SK-MEL-5 (cell line): ENCODE data around the gene RTN4. TPM values are rescaled to one million over a fixed set of nuclear protein-coding genes. Genes with fewer than 3 reads are reported as not detected.
A peak's percentile ranks its signal among the peaks of the same experiment; 100 is the strongest.

Experiments
- DNase-seq: peaks from one replicate; pipeline ENCODE4 v3.0.0-alpha.2; 2016; ENCODE audit warnings: low read depth, low spot score
- in situ Hi-C: cut with HindIII; loops from 2 replicates; pipeline ENCODE4 v1.10.0; 2016; ENCODE audit warnings: low sequenced_read_pairs, high pct_unique_total_duplicates, low pct_unique_long_range_greater_than_20kb
- total RNA-seq: library from RNA; depleted of rRNA; stranded (reverse); fragments of >200 nt; shearing (Covaris generic); gene quantifications from 2 replicates; pipeline ENCODE4 v1.2.3, GENCODE V29; 2014

Gene RTN4
- total RNA-seq, 1 experiment from 2014 or later = 120 TPM

DNA sequence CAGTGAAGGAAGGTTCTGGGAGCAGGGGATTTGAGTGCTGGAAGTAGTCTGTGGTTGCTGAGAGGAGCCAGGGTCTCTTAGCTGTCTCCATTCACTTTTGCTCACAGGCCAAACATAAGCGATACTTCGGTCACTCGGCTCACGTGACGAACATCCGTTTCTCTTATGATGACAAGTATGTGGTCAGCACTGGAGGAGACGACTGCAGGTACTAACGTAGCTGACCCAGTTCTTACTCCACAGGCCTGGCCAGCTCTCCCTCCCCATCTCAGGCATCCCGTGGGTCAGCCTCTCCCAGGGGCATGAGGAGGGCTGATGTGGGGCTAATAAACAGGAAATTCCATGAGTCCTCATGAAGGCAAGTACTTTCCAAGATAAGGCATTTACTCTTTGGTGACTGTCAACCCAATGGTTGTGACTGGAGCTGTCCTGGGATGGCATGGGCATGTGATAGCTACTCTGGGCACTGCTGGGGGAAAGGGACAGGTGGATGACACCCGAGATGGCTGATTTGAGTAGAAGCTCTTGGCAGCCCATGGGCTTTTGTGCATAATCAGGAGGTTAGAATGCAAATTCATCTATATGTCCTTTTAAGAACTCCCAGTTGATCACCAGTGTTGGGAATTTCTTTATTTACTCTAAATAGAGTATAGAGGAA is 81.6 kb downstream of the RTN4 start:
- no peak for DNase-seq
- in situ Hi-C loops = no loop called here

DNA sequence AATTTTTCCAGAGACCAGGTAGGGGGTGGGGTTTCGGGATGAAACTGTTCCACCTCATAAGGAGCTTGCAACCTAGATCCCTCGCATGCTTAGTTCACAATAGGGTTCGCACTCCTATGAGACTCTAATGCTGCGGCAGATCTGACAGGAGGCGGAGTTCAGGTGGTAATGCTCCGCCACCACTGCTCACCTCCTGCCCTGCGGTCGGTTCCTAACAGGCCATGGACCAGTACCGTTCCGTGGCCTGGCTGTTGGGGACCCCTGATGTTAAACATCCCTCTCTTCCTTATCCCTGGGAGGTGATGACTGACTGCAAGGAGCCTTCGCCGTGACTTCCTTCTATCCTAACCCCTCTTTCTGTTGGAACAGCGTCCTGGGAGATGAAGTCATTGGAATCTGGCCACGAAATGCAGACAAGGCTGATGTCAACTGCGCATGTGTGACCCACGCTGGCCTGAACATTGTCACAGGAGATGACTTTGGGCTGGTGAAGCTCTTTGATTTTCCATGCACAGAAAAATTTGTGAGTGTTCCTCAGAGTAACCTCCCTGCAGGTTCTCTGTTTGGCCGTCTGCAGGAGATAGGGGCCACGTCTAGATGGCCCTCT is 82.4 kb downstream of the RTN4 start:
- in situ Hi-C loops = no loop called here
- no peak for DNase-seq

DNA sequence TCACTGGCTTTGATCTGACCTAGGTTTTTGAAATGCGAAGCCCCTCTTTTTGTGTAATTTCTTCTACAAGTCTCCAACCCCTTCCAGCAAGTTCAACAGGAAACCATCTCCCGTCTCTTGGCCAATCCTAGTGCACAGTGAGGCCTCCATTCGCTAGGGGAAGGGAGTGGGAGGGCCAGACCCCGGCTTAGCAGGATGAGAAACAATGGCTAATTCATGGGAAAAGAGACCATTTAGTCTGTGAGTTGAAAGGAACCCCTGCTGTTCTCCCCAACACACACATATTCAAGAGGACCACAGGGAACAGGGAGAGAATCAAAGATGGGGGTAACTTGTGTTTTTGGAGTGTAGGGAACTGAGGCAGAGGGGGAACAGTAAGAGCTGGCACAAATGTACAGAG is 83.0 kb downstream of the RTN4 start:
- in situ Hi-C loops = no loop called here
- peak; percentile 58 for DNase-seq

DNA sequence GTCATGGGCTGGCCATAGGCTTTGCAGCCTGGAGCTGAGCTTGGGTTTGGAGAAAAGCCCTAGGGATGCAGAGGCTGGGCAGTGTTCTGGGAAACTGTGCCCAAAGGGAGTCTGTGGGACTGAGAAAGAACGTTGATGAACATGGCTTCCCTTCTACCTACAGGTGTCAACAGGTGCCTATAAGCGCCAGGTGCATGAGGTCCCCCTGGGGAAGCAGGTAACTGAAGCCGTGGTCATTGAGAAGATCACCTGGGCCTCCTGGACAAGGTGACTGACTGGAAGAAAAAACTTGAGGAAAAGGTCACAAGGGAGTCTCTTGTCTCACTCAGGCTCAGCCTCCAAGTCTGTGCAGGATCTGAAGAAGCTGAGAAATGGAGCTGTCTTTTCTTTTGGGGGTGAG is 83.4 kb downstream of the RTN4 start:
- in situ Hi-C loops = no loop called here
- no peak for DNase-seq

DNA sequence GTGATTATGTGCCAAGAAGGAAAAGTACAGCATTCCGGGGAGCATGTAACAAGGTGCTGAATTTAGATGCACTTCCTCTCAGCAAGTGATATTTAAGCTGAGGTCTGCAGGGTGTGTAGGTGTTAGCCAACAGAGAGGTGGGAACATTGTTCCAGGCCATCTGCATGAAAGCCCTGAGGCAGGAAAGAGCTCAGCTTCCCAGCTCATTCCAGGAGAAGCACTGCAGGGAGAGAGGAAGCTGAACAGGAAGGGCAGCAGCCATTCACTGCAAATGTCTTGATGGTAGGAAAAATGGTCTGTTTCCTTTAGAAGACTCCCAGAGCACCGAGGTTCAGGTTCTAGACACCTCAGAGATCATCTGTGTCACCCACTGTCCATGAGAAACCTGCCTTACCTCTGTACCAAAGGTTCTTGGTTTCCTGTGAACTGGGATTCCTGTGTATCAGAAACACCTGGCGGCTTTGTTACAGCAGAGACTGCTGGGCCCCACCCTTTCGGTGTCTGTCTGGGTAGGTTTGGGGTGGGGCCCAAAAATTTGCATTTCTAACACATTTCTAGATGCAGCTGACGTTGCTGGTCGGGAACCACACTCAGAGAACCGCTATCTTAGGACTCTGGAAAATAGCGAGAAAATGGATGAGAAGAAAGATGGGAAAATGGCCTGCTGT is 84.0 kb downstream of the RTN4 start:
- no peak for DNase-seq
- in situ Hi-C loops = no loop called here

DNA sequence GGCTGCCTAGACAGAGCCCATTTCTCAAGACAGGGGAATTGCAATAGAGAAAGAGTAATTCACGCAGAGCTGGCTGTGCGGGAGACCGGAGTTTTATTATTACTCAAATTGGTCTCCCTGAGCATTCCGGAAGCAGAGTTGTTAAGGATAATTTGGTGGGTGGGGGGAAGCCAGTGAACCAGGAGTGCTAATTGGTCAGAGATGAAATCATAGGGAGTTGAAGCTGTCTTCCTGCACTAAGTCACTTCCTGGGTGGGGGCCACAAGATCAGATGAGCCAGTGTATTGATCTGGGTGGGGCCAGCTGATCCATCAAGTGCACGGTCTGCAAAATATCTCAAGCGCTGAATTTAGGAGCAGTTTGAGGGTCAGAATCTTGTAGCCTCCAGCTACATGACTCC is 84.8 kb downstream of the RTN4 start:
- in situ Hi-C loops = no loop called here
- DNase-seq = no peak

DNA sequence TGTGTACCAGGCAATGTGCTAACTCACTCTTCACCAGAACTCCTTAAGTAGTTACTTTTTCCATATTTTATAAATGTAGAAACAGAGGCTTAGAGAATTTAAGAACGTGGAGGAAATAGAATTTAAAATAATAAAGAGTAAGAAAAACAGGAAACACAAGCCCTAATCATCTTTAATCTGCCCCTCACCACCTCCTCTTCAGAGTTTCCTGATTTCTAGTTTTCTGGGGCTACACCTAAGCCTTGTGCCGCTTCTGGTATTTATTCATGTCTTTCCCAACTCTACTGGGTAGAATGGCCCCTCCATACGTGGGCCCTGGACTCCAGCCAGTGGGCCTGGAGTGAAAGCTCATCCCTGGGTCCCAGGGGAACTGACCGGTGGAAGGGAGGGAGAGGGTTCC is 85.4 kb downstream of the RTN4 start:
- in situ Hi-C loops = no loop called here
- no peak for DNase-seq

DNA sequence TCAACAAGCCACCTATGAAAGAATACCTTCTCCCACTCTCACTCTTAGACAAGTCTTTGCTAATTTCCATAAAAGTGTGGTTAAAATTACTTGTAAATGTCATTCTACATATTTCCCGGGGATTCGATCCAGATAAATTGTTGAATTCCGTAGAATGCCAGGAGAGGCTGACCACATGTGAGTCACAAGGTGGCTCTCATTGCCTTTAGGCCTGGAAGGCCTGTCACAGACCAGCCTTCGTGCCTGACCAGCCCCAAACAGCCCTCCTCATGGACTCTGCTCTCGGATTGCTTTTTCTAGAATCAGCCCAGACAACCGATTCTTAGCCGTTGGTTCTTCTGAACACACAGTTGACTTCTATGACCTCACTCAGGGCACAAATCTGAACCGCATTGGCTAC is 86.0 kb downstream of the RTN4 start:
- DNase-seq = no peak

DNA sequence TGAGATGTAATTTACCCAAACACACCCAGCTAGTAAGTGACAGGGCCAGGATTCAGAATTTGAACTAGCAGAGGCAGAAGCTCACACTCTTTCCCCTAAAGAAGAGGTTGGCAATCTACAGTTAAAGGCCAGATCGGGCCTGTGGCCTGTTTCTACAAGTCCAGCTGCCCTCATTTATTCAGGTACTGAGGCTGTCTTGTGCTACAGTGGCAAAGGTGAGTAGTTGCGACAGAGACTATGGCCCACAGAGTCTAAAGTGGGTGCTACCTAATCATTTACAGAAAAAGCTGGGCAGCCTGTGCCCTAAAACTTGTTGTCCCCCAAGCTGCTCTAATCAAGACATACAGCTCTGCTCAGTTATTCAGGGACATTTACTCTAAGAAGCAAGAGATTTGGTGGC is 86.8 kb downstream of the RTN4 start:
- in situ Hi-C loops = no loop called here
- no peak for DNase-seq

More for the DNA sequence above, 86.0 kb downstream of the RTN4 start:
- in situ Hi-C loops = no loop called here

DNA sequence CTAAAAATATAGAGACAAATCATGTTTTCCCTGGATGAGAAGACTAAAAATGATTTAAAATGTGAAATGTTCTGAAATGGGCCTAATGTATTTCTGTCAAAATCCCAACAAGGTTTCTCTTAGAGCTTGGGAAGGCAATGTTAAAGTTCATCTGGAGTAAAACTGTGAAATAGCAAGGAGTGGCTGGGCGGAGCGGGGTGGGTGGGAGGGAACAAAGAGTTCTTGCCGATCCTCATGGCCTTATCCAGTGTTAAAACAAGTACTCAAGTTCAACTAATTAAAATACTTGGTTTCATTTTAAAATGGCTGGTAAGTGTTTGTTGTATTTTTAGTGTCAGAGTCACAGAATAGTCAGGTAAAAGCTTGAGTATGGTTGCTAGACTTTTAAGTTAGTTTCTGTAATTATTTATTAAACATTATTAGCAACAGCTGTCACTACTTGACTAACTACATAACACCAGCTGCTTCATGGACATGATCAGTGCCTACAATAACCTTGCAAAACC is 87.3 kb downstream of the RTN4 start:
- DNase-seq = no peak
- in situ Hi-C loops = no loop called here

DNA sequence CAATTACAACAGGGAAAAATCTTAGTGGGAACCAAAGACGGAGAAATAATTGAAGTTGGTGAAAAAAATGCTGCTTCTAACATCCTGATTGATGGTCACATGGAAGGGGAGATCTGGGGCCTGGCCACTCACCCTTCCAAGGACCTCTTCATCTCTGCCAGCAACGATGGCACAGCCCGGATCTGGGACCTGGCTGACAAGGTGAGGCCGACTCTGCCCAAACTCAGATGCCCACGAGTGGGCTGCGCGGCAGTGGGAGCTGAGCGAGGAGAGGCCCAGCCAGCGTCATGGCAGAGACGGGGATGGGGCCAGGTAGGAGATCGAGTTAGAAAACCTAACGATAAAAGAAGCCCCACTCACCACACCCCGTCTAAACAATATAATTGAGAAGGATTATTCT is 87.7 kb downstream of the RTN4 start:
- DNase-seq = no peak
- in situ Hi-C loops = no loop called here

DNA sequence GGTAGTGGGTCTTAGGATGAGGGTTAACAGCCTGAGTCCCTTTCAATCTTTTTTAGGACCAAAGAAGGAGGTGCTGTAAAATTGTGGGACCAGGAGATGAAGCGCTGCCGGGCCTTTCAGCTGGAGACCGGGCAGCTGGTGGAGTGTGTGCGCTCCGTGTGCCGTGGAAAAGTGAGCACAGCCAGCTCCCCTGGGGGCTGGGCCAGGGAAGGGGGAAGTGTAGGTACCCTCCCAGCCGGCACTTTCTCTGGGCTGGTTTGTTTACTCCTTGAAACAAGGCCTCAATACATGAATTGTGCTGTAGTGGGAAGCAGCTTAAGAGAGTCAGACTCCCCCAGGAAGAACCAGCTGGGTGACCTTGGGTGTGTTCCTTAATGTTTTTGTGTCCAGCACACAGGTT is 90.1 kb downstream of the RTN4 start:
- DNase-seq = no peak
- in situ Hi-C loops = no loop called here

DNA sequence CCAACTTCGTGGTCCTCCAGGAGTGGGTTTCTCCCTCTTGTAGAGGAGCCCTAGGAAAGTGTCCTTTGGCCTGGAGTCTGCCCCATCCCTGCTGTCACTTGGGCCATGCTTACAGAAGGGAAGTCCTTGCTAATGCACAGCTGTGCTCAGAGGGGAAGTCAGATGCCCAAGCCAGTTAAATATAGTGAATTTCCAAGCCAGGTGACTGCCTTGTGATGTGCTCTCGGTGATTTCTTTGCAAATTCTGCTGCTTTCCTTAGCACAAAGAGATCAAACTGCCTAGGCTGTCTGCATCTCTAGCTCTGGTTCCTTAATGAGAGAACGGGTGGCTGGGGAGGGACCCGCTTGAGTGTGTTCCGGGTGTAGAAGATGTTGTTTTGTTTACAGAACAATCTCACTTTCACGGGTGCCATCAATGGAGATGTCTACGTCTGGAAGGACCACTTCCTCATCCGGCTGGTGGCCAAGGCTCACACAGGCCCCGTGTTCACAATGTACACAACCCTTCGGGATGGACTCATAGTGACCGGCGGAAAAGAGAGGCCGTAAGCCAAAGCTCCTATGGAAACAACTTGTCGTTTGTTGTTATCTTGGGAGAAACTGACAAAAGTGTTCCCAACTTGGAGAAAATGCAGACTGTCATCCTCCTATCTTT is 91.4 kb downstream of the RTN4 start:
- in situ Hi-C loops = no loop called here
- DNase-seq = no peak

DNA sequence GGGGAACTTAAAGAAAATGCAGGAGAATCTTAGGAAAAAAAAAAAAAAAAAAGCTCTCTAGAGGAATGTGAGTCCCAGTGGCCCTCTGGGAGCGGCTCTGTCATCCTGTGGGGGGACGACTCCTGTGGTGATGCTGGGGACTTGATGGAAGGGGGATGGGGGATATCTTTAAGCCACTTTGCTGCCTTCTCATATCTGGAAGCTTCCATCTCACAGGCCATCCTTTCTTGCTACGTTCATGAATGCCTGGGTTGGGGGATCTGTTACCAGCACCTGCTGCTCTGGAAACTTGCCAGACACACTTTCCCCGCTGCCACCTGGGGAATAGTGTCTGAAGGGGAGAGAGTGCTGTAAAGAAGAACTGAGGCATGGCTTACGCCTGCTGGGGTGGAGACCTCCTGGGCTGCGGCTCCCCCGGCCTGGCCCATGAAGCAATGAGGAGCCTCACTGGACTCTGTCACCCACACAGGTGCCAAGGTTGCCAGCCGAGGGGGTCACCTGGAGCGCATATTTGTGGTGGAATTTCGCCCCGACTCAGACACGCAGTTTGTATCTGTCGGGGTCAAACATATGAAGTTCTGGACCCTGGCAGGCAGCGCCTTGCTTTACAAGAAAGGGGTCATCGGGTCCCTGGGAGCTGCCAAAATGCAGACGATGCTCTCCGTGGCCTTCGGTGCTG is 92.8 kb downstream of the RTN4 start:
- in situ Hi-C loops = no loop called here

DNA sequence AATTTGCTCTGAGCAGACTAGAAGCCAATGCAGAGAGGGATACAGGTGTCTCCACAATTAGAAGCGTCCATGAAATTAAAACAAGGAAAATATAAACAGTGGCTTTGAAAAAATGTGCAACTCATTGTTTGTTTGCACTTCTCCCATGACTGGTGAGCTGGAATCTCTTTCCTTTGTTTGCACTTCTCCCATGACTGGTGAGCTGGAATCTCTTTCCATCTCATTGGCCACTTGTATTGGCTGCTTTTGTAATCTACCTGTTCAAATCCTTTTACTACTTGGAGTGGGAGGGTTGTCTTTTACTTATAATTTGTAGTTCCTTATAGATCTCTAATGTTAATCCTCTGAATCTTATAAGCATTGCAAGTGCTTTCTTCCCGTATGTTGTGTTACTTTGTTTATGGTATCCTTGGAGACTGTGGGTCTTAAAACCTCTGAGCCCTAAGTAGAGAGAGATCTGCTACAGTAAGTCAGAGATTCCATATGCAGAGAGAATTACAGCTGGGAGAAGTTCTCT is 94.1 kb downstream of the RTN4 start:
- DNase-seq = no peak
- in situ Hi-C loops = no loop called here

More for the DNA sequence above, 92.8 kb downstream of the RTN4 start:
- no peak for DNase-seq

DNA sequence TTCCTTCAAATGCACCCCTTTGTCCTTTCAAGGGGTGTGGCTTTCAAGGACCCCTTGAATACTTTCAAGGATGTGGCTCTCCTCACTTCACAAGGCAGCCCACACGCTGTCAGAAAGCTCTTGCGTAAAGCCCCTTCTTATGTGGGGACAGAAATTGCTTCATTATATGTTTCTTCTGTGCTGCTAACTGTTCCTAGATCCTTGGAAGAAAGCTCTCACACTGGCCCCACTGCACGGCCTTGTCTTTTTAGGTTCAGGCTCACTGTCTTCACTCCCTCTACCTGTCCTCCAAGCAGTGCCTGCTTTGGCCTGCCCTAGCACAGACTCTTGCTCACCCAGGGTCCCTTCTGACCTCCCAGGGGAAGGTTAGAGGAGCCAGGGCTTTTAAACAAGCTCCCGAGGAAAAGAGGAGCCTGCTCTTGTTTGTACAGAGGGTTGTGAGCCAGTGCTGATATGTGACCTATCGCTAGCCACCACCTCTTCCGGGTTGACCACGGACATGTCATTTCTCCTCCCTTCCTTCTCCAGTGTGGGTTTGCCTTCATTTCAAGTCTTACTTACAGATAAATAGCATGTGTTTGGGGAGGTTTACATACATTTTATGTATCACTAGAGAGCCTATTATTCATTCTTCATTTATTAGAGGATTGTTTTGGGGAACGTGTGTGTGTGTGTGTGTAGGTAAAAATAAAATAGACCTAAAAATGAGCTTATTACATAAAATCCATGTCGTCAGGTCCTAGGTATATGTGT is 94.7 kb downstream of the RTN4 start:
- in situ Hi-C loops = no loop called here
- DNase-seq = no peak

DNA sequence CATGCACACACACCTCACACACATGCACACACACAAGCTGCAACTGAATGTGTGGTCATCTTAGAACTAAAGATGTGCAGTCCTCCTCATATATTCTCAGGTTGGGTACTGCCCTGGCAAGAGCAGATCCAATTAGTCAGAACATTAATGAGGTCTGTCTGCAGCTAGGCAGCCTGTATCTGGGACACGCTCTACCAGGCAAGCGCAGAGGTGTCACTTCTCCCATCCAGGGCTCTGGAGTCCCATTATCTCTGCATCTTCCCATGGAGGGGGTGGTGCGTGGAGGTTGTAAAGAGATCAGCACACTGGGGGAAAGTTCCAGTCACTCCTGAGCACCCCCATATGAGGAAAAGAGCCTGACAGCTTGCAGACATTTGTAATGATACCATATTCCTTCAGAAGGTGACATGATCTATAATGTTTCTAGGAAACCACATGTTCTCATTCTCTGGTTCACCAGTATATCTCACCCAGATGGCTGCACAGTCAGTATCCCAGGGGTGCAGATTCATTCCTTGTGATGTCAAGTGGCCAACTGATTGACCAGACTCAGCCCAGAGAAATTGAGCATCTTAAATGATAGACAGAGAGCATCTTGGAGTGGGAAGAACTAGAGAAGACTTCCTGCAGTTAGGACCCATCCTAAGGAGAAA is 95.4 kb downstream of the RTN4 start:
- in situ Hi-C loops = no loop called here
- no peak for DNase-seq
